CD4-positive, alpha-beta T cell treated with Interleukin-17A for 1 hour (primary cell): ENCODE measurements around the gene OSBPL2.
A peak's percentile ranks its signal among the peaks of the same experiment; 100 is the strongest.

Experiments used
- DNase-seq: peaks from one replicate; pipeline ENCODE4 v3.0.0-alpha.2; 2020

The OSBPL2 gene

DNA sequence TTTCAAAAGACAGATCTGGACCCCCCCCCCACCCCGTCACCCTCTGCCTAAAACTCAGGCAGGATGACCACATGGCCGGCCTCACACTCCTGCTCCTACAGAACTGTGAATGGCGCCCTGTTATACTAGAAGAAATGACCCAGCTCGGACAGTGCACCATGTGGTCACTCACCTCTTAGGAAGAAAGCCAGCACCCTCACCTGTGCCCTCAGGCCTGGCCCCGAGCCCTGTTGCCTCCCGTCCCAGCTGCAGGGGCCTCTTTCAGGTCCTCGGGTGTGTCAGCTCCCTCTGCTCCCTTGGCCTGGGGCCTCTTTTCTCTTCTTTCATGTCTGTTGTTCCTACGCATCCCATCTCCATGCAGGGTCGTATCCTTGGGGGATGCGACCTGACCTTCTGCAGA is 23.7 kb downstream of the OSBPL2 start:
- no peak for DNase-seq

DNA sequence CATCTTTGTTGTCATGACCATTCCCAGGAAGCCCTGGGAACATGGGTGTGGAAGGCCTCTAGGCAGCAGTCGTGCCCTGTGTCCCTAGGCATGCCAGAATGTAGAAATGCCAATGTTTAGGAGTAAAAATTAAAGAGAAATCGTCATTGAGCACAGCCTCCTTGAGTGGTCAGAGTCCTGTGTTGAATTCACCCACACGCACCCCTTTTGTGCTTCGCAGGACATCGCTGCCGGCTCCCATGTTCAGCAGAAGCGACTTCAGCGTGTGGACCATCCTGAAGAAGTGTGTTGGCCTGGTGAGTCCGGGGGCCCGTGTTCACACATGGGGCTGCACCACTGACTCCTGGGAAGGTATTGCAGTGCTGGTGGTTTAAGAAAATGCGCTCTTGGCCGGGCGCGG is 25.1 kb downstream of the OSBPL2 start:
- no peak for DNase-seq

DNA sequence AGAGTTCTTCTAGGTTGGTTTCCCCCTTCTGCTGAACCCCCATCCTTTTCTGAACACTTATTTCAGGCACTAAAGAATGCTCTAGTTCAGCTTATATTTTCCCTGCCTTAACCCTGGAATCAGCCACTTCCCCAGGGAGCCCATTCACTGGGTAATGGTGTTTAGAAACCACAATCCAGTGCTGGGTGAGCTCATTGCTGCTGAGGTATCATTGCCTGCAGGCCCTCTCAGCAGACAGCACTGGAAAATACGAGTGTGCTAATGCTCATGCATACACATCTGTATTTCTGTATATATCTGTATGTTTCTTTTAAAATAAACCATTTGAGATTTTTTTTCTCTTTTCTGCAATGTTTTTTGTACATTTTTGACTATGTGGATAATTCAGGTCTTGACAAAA is 27.0 kb downstream of the OSBPL2 start:
- no peak for DNase-seq

DNA sequence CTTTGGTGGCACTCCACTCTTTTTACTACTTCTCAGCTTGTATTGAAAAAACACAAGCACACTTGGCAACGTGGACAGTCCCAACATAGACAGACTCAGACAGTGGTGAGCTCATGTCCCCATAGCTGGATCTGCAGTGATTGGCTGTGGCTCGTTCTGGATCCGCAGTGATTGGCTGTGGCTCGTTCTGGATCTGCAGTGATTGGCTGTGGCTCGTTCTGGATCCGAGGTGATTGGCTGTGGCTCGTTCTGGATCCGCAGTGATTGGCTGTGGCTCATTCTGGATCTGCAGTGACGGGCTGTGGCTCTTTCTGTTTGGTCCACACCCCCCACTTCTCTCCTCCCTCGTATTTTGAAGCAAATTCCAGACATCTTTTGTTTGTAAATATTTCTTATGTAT is 28.0 kb downstream of the OSBPL2 start:
- DNase-seq, result peak; percentile 17

DNA sequence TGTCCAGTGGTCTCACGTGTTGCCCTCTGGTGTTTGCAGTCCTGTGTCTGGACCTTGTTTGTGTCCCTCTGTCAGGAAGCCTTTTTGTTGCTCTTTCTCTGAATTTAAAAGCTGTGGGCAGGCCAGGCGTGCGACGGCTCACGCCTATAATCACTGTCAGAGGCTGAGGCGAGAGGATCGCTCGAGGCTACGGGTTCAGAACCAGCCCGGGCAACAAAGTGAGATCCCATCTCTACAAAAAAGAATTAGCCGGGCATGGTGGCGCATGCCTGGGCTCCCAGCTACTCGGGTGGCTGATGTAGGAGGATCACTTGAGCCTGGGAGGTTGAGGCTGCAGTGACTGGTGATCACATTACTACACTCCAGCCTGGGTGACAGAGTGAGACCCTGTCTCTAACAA is 28.5 kb downstream of the OSBPL2 start:
- DNase-seq, result no peak

DNA sequence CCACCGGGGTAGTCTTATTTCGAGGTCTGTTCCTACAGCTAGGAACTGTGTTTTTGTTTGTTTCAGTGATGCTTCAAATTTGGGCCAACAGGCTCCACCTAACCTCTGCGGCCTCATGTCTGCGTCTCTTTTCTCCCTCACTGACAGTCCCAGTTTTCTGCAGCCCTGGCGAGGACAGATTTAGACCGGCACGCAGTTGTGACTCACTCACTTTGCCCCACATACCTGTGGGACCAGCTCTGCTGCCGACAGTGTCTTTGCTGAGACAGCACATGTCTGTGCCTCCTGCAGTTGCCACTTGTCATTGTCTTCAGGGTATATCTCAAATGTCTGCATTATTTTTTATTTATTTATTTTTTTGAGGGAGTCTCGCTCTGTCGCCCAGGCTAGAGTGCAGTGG is 29.2 kb downstream of the OSBPL2 start:
- no peak for DNase-seq

DNA sequence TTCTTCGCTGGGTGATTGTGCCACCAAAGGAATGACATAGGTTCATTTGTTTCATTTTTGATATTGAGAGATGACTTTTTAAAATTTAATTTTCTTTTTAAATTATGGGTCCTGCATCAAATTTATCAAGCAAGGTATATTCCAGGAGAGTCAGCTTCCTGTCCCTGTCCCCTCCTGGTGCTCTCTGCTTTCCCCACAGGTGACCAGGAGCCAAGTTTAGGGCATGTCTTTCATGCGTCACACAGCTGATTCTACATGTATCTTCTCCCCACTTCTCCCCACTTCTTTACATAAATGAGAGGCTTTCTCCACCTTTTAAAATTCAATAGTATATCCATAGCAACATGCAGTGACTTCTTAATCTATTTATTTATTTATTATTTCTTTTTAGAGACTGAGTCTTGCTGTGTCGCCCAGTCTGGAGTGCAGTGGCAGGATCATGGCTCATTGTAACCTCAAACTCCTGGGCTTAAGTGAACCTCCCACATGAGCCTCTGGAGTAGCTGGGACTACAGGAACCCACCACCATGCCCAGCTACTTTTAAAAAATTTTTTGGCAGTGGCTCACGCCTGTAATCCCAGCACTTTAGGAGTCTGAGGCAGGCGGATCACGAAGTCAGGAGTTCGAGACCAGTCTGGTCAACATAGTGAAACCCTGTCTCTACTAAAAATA is 30.0 kb downstream of the OSBPL2 start:
- no peak for DNase-seq

DNA sequence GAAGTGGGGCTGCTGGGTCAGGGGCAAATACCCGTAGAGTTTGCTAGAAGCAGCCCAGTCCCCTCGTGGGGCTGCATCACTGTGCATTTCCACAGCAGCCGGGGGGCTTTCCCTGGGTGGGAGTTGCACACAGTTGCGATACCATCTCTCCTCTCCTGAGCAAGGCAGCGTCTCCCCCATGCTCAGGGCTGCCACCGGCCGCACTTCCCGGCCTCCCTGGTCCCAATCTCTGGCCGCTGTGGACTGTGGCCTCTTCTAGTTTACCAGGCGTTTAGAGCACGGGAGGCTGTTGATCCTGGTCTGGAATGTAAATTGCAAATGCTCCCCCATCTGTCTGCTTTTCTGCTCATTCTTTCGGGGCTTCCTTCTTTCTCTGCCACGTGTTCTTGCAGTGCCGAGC is 31.1 kb downstream of the OSBPL2 start:
- DNase-seq, result no peak

DNA sequence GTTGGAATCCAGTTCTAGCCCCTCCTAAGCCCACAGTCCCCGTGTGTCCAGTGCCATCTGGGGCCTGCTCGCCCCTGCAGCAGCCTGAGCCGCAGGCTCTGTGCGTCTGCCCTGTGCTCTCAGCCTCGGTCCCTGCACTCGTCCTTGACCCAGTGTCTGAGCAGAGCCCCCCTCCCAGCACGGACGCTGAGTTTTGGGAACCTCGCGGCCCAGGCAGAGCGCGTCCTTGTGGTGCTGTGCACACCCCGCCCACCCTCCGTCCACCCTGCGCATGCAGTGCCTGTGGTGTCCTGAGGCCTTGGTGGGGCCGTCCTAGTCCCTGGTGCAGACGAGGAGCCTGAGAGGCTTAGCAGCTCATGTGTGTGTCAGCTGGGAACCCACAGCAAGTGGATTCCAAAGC is 31.6 kb downstream of the OSBPL2 start:
- no peak for DNase-seq

DNA sequence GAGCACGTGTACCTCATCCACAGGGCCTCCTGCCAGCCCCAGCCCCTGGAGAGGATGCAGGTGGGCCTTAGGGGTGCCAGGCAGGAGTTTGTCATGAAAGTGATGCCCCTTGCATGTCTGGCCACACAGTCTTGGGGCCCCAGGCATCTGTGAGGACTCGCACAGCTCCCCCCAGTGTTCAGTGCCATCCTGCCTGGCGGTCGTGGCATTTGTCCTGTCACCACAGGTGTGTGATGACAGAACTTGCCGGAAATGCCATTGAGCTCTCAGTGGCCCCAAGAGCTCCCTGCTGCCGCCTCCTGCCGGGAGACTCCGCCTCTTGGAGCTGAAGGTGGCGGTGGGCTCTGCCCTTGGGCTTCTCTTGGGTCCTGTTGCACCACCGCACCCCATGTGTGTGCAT is 33.9 kb downstream of the OSBPL2 start:
- no peak for DNase-seq

DNA sequence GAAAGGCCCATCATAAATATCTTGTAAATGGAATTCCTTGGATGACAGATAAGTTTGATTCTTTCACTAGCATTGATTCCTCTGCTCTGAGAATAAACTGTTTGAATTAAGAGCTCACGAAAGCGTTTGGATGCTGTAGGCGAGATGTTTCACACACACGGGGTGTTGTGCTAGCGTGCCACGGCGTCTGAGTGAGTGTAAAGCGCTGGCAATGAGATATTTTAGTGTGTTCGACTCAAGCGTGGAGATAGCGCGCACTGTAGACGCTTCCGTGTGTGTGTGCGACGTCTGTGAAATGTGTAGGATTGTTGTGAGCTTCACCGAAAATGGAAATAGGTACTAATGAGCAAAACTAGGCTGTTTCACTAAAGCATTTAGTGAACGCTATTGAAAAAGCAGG is 35.1 kb downstream of the OSBPL2 start:
- DNase-seq, result no peak

DNA sequence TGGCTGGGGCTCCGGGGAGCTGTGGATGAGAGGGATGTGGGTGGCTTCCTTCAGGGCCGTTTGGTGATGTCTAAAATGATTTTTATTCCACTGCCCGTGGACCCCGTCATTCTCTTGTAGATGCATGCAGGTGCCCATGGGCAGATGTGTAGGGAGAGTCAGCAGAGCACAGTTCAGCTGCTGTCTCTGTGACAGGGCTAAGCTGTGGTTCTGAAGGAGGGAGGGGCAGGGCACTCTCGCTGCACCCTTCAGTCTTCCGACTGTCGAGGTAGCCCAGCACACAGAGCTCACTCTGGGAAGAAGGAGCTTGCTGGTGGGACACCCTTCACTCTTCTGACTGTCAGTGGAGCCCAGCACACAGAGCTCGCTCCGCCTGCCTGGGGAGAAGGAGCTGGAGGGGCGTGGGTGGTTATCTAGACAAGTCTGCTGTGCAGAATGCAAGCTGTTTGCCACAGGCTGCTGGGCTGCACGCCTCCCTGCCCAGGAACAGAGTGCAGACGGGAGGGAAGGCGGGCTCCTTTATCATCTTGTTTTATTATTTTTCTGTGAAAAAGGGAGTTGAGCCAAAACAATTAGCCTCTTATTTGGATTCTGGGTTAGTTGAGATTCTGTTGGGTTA is 36.1 kb downstream of the OSBPL2 start:
- DNase-seq, result no peak

DNA sequence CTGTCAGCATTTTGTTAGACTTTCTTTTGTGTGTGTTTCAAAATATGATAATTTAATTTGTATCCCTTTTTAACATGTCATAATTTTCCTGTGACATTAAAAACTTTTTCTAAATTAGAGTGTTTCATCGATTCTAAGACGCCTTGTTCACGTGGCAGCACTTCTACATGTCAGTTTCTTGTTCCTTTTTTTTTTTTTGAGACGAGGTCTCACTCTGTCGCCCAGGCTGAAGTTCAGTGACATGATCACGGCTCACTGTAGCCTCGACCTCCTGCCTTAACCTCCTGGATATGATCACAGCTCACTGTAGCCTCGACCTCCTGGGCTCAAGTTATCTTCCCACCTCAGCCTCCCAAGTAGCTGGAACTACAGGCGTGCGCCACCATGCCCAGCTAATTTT is 36.9 kb downstream of the OSBPL2 start:
- no peak for DNase-seq

DNA sequence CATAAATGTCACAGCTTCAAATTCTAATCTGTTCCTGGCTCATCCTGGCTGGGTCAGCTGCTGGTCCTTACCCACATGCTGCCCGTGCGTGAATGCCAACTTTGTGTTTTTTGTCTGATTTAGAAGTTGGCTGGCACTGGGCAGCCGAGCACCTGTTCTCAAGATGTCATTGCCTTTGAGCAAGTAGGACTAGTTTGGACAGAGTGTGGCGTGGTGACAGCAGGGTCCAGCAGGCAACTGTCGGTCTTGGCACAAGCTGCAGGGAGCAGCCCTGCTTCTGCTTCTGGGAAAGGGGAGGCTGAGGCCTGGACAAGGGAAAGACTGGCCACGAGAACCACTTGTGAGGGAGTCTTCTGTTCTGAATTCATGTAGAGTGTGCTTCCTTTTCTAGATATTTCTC is 38.1 kb downstream of the OSBPL2 start:
- no peak for DNase-seq

DNA sequence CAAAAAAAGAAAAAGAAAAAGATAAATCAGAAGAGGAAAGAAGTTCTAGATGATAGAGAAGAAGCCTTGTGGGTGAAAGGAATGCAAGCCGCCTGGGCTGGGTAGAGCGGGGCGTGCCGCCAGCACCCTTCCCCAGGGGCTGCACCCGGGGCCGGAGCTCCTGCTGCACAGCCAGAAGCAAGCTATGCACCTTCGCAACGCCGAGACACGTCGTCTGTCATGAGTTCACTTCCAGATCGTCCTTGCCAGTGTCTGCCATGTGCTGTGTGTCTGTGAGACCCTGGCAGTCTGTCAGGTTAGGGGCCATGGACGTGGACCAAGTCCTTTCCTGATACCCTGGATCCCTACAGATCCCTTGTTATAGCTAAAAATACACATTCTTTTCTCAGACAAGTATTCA is 38.9 kb downstream of the OSBPL2 start:
- DNase-seq, result no peak

DNA sequence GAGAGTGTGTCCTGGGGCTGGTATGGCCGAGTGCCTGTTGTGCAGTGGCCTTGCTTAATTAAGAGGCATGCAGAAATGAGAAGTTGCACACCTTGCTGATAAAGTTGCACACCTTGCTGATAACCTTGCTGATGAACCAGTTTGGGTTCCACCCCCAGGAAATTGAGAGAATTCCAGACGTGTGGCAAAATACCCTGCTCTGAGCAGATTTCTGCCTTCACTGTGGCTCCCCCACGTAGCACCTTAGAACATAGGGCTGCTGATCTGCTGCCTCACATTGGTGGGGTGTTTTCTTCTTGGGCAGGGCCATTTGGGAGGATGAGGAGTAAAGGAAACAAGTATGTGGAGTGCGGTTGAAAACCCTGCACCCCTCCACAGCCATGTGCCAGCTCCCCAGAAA is 42.0 kb downstream of the OSBPL2 start:
- no peak for DNase-seq

DNA sequence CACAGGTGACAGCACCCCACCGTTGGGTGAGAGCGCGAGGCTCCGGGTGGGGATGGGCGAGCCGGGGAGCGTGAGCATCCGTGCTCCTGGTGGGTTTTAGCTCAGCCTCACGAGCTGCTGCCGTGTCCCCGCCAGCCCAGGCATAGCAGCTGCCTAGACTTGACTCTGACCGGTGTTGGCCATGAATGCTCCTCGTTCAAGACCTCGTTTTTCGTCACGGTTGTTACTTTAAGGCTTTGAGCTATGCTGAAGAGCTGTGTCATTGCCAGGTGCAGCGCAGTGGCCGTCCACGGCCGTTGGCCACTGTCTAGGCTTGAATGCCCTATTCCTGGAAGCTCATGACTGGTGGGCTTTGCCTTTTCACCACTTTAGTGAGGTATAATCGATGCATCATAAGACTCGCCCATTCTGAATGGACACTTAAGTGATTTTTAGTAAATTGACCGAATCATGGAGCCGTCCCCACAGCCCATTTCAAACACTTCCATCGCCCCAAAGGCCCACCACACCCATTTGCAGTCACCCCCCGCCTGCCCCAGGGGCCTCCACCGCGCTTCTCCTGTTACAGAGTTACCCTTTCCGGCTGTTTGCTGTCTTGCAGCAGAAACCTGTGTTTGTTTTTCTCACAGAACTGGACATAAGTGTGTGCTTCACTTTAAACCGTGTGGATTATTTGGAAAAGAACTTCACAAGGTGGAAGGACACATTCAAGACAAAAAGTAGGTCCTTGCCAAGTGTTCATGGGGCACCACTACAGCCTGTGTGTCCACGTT is 43.0 kb downstream of the OSBPL2 start:
- no peak for DNase-seq

DNA sequence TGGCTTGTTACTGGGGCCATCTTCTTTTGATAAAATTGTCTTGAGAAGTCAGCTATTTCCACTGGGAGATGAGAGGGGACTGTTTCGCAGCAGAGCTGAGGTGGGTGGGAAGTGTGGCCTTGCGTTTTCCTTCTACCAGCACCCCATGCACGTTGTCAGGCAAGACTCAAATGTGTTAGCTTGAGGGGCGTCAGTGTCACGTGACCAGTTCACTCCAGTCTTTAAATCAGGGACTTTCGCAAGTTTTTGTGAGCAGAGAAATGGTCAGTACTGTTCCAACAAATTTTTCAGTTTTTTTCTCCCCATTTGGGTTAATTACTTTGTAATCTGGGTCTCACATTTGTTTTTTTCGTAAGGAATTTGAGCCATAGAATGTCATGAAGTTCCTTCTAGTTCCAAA is 43.8 kb downstream of the OSBPL2 start:
- no peak for DNase-seq

DNA sequence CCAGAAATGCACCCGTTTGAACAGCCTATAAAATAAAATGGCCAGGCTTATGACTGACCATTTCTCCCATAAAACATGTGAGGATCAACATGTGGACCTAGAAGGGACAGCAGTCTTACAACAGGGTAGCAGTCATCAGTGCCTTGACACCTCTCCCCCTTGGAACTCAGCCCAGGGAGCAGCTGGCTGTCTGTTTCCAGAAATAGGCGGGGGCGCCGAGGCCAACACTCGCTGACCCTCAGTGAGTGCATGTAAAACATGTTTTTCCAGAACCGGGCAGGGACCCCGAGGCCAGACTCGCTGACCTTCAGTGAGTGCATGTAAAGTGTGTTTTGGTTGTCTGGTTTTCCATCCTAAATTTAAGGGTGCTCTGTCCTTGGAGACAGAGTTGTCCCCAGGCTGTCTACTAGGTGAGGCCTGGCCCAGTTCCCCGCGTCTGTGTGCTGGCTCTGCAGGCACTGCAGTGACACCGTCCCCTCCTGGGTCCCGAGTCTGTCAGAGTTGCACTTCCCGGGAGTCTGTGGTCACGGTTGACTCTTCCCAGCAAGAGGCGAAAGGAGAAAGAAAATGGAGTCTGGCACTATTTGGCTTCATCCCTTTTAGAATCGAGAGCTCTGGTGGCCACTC is 44.7 kb downstream of the OSBPL2 start:
- no peak for DNase-seq

DNA sequence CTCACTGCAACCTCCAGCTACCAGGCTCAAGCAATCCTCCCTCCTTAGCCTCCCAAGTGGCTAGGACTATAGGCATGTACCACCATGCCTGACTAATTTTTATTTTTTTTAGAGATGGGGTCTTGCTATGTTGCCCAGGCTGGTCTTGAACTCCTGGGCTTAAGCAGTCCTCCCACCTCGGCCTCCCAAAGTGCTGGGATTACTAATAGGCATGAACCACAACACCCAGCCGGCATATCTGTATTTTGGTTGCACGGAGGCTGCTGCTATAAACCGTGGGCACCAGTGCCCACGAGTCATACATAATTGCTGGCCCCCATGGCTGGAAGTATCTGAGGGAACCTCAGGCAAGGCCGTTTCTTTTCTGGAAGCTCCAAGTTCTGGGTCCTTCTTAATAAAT is 46.1 kb downstream of the OSBPL2 start:
- DNase-seq, result no peak

DNA sequence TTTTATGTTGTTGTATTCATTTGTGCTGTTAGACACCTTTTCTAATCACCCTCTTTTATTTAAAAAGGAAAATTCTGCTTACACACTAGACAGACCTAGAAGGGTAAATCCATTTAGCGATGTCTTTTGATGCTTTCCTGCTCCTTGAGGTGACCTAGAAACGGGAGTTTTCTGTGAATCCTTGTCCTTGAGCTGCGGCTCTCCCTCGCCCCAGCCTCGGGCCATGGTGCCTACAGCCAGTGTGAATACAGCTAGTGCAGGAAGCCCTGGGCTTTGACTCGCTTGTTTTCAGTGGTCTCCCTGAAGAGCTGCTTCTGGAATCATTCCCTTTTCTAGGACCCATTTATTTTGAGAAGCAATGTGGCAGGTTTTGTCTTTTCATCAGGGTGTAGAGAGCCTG is 46.8 kb downstream of the OSBPL2 start:
- DNase-seq, result no peak

DNA sequence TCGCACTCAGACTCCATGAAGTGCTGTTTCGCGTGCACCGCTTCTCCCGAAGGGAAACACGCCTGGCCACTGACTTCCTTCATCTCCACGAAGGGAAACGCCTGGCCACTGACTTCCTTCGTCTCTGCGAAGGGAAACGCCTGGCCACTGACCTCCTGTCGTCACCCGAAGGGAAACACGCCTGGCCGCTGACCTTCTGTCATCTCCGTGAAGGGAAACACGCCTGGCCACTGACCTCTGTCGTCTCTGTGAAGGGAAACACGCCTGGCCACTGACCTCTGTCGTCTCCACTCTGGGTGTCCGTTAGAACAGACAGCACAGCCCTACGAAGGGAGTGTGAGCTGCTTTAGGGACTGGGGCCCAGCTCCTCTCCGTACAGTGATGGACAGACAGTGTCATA is 47.4 kb downstream of the OSBPL2 start:
- no peak for DNase-seq

DNA sequence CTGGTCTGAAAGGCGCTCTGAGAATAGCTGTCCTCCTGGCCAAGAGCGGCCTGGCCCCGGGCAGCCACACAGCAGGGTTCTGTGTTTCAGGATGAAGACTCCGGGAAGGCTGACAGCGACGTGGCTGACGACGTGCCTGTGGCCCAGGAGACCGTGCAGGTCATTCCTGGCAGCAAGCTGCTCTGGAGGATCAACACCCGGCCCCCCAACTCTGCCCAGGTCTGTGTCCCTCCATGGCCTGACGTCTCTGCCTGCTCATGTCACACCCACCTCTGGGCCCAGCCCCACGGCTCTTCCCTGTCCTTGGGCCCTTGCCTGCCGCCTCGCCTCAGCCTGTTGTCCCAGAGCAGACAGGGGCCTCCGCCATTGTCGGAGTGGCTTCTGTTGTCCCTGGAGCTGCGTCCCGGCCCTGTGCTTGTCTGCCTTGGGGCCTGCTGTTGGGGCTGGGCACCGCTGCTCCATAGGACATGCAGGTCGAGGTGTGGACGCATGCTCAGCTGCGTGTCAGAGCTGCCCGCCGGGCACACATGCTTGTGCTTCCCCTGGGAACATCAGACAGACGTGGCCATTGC is 48.3 kb downstream of the OSBPL2 start:
- DNase-seq, result no peak

DNA sequence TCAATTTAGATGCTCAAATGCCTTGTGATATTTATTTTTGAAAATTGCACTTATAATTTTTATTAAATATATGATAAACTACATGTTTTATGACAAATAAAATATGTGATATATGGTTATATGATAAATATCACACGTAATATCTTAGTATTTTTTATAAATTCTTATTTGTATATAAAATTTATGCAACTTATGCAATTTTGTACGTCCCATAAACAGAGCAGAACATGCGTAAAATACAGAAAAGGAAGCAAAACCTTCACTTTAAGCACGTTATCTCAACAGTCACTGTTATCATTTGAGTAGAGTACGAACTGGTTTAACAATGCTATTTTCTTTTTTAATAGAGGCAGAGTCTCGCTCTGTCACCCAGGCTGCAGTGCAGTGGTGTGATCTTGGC is 48.8 kb downstream of the OSBPL2 start:
- no peak for DNase-seq
